ENCODE results near the gene IL1RAP.

DNA sequence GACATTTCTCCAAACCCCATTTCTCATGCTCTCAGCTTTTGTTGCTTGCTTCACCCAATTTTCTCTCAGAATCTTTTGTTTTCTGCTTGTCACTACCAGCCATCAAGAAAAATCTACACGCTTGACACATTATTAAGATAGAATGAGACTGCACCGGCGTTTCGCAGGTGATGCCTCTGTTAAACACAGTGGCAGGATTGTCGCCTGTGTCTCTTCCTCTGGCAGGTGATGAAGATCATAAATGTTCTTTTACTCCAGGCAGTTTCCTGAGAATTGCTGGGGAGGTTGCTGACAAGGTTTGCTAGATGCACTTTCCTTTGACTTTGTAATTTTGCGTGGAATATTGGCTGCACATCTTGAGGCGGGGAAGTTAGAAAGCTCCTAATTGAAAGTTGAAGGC is 75.4 kb downstream of the IL1RAP start:
- TF ChIP-seq CTCF (IDR thresholded peaks at IDR 0.05) (no peak), POLR2A (IDR thresholded peaks at IDR 0.05) (no peak)

Measured in body of pancreas (tissue), 4 donors.